Trophoblast cell (in vitro differentiated cells and primary cell): ENCODE results near the gene EGR4.

Experiments
- DNase-seq, 2 donors: peaks; one replicate each; pipeline ENCODE4 v3.0.0-alpha.2; 2016
- H2AFZ ChIP-seq: 2 replicates; pipeline ENCODE4 v1.6.1; 2013; ENCODE audit warnings: low read length, moderate library complexity, mild to moderate bottlenecking; ENCODE audit not compliant: insufficient read depth, poor library complexity
- H2AK5ac ChIP-seq: 2 replicates; pipeline ENCODE4 v1.6.1; 2013; ENCODE audit warnings: mild to moderate bottlenecking, low read length
- H2BK120ac ChIP-seq: 2 replicates; pipeline ENCODE4 v1.6.1; 2013; ENCODE audit warnings: low read length, mild to moderate bottlenecking, moderate library complexity; ENCODE audit not compliant: insufficient read depth, poor library complexity
- H2BK12ac ChIP-seq: 2 replicates; pipeline ENCODE4 v1.6.1; 2013; ENCODE audit warnings: mild to moderate bottlenecking, low read length, moderate library complexity
- H2BK5ac ChIP-seq: 2 replicates; pipeline ENCODE4 v1.6.1; 2013; ENCODE audit warnings: low read length, low read depth, moderate library complexity, mild to moderate bottlenecking; ENCODE audit not compliant: poor library complexity
- H3K14ac ChIP-seq: 2 replicates; pipeline ENCODE4 v1.6.1; 2013; ENCODE audit warnings: mild to moderate bottlenecking, low read length
- H3K18ac ChIP-seq: 2 replicates; pipeline ENCODE4 v1.6.1; 2013; ENCODE audit warnings: mild to moderate bottlenecking, low read length
- H3K23ac ChIP-seq: 2 replicates; pipeline ENCODE4 v1.6.1; 2013; ENCODE audit warnings: low read length
- H3K27ac ChIP-seq: 2 replicates; pipeline ENCODE4 v1.5.1; 2013; ENCODE audit warnings: low read depth, mild to moderate bottlenecking, inconsistent platforms, low read length, moderate library complexity
- H3K27me3 ChIP-seq: 2 replicates; pipeline ENCODE4 v1.6.1; 2013; ENCODE audit warnings: inconsistent platforms, mild to moderate bottlenecking, low read length, moderate library complexity; ENCODE audit not compliant: insufficient read depth
- H3K36me3 ChIP-seq, 2 experiments: 1 replicate in 1 of 2; 2 replicates in 1 of 2; pipeline ENCODE4 v1.6.1; 2013; ENCODE audit warnings: low read length in 2 of 2, mild to moderate bottlenecking in 2 of 2, moderate library complexity in 1 of 2; ENCODE audit not compliant: insufficient read depth in 2 of 2, control insufficient read depth in 1 of 2
- H3K4ac ChIP-seq: 2 replicates; pipeline ENCODE4 v1.6.1; 2013; ENCODE audit warnings: low read depth, mild to moderate bottlenecking, low read length, moderate library complexity
- H3K4me1 ChIP-seq, 2 experiments: 1 replicate in 1 of 2; 2 replicates in 1 of 2; pipeline ENCODE4 v1.6.1; 2013; ENCODE audit warnings: low read length in 2 of 2, mild to moderate bottlenecking in 2 of 2, moderate library complexity in 1 of 2; ENCODE audit not compliant: insufficient read depth in 2 of 2, control insufficient read depth in 1 of 2
- H3K4me2 ChIP-seq: 2 replicates; pipeline ENCODE4 v1.6.1; 2013; ENCODE audit warnings: inconsistent platforms, mild to moderate bottlenecking, low read length, moderate library complexity
- H3K4me3 ChIP-seq: 2 replicates; pipeline ENCODE4 v1.5.1; 2013; ENCODE audit warnings: mild to moderate bottlenecking, low read depth, low read length, inconsistent platforms
- H3K79me1 ChIP-seq: one replicate; pipeline ENCODE4 v1.6.1; 2013; ENCODE audit warnings: low read length
- H3K79me2 ChIP-seq: 2 replicates; pipeline ENCODE4 v1.6.1; 2013; ENCODE audit warnings: low read length, mild to moderate bottlenecking; ENCODE audit not compliant: control insufficient read depth, insufficient read depth, poor library complexity
- H3K9ac ChIP-seq: 2 replicates; pipeline ENCODE4 v1.6.1; 2013; ENCODE audit warnings: mild to moderate bottlenecking, low read length
- H3K9me3 ChIP-seq: 2 replicates; pipeline ENCODE4 v1.6.1; 2013; ENCODE audit warnings: low read depth, mild to moderate bottlenecking, control low read depth, inconsistent platforms, low read length; ENCODE audit not compliant: insufficient read depth
- H4K12ac ChIP-seq: 2 replicates; pipeline ENCODE4 v1.6.1; 2013; ENCODE audit warnings: low read depth, mild to moderate bottlenecking, low read length, moderate library complexity
- H4K8ac ChIP-seq: 2 replicates; pipeline ENCODE4 v1.6.1; 2013; ENCODE audit warnings: low read depth, mild to moderate bottlenecking, low read length, moderate library complexity
- H4K91ac ChIP-seq: one replicate; pipeline ENCODE4 v1.6.1; 2013; ENCODE audit warnings: low read depth, mild to moderate bottlenecking, low read length, moderate library complexity
- WGBS: extraction: QIAGEN DNeasy Blood & Tissue Kit; methylation state at CpG from one replicate; pipeline ENCODE4 v1.1.7; 2013; ENCODE audit warnings: missing lambda C conversion rate; ENCODE audit not compliant: insufficient read length, insufficient coverage; ENCODE audit errors: extremely low coverage; 5-methylcytosine and 5-hydroxymethylcytosine counted together

EGR4 gene

DNA sequence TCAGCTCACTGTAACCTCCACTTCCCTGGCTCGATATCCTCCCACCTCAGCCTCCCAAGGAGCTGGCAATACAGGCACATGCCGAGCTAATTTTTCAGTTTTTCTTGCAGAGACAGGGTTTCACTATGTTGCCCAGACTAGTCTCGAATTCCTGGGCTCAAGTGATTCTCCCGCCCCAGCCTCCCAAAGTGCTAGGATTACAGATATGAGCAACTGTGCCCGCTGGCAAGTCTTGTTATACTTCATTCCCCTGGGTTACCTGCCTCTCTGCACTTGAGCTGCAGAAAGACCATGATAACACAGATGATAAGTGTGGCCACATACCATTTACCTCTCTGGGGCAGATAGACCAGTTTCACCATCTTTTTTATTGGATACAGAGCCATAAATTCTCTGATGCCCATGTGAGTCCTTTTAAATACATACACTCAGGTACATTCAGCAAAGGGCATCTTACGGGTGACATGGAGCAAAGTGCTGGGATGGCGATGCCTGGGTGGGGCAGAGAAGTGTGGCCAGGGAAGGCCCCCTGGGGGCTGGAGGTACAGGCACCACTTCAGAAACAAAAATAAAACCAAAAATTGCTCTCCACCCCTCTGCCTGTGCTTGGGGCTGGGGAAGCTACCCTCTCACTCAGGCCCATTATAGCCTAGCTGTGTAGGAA lies 38.9 kb downstream of the EGR4 start:
- Histone ChIP-seq H3K9me3 (peaks cover 2% of the 10 kb centered on the region), H3K79me1 (no peaks in the 10 kb centered on the region), H4K8ac (no peak overlapping the region), H3K18ac (no peak overlapping the region), H2BK120ac (no peak overlapping the region), H3K36me3 (peaks cover 35 to 48% of the 10 kb centered on the region in 2 experiments), H3K4me3 (no peak overlapping the region), H3K4me1 (no peaks in the 10 kb centered on the region), H2BK12ac (no peak overlapping the region), H3K27ac (no peak overlapping the region), H3K9ac (no peak overlapping the region), H2AFZ (no peak overlapping the region), H3K79me2 (no peaks in the 10 kb centered on the region), H3K4me2 (no peak overlapping the region), H3K4ac (no peak overlapping the region), H2AK5ac (no peak overlapping the region), H4K91ac (no peak overlapping the region), H2BK5ac (no peak overlapping the region), H3K14ac (no peak overlapping the region), H3K23ac (no peak overlapping the region), H4K12ac (no peak overlapping the region), H3K27me3 (no peaks in the 10 kb centered on the region)
- no CpG with 5 or more reads among the region's 7 CpGs for WGBS
- peak; percentile 72 to 86 for DNase-seq

DNA sequence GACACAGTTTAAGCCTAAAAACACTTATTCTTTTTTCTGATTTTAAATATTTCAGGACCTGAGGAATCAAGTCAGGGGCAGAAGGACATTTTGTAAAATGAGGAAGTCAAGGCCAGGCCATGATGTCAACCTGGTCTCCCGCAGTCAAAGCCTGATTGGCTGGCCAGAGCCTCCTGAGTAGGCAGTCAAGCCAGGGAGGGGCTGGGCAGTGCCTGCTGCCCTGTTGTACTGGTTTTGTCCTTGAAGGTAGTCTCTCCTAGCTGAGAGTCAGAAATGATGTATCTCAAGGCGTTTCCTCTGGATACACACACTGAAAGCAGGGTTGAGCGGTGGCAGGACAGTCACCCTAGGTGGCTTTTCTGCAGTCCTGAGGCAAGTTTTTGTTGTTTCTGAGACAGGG lies 39.4 kb downstream of the EGR4 start:
- Histone ChIP-seq H3K9ac (no peak overlapping the region), H2BK12ac (no peak overlapping the region), H4K8ac (no peak overlapping the region), H3K79me2 (no peaks in the 10 kb centered on the region), H3K36me3 (peaks cover 37 to 54% of the 10 kb centered on the region in 2 experiments), H4K12ac (no peak overlapping the region), H3K9me3 (peaks cover 2% of the 10 kb centered on the region), H3K14ac (no peak overlapping the region), H2BK120ac (no peak overlapping the region), H3K4me2 (no peak overlapping the region), H2BK5ac (no peak overlapping the region), H3K79me1 (no peaks in the 10 kb centered on the region), H2AFZ (no peak overlapping the region), H3K23ac (no peak overlapping the region), H4K91ac (no peak overlapping the region), H3K4ac (no peak overlapping the region), H3K27me3 (no peaks in the 10 kb centered on the region), H2AK5ac (no peak overlapping the region), H3K4me3 (no peak overlapping the region), H3K18ac (no peak overlapping the region), H3K4me1 (no peaks in the 10 kb centered on the region), H3K27ac (no peak overlapping the region)
- no CpG with 5 or more reads among the region's 3 CpGs for whole genome bisulfite sequencing
- DNase-seq, result no peak

DNA sequence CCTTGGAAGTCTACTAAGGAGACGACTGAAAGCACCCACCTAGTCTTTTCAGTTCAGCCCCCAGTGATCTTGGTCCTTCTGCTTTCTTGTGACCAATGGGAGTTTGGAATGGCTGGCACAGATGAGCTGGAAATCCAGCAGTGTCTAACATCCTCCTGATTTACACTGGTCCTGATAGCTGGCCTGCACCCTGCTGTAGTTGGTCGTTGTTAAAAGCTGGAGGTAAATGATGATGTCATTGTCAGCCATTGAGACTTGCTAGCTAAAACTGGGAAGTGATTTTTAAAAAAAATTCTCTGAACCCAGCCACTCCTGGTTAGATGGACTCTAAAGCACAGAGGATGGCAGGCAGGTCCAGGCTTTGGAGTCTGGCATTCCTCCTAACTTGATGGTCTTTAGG lies 39.9 kb downstream of the EGR4 start:
- DNase-seq, result no peak
- Histone ChIP-seq H3K4me1 (no peaks in the 10 kb centered on the region), H3K4me2 (no peak overlapping the region), H3K14ac (no peak overlapping the region), H3K18ac (no peak overlapping the region), H3K9ac (no peak overlapping the region), H2BK120ac (no peak overlapping the region), H3K27me3 (no peaks in the 10 kb centered on the region), H4K12ac (no peak overlapping the region), H3K4me3 (no peak overlapping the region), H2AFZ (no peak overlapping the region), H3K9me3 (peaks cover 2% of the 10 kb centered on the region), H2AK5ac (no peak overlapping the region), H3K79me1 (no peaks in the 10 kb centered on the region), H3K27ac (no peak overlapping the region), H3K4ac (no peak overlapping the region), H3K36me3 (peaks cover 40 to 59% of the 10 kb centered on the region in 2 experiments), H2BK5ac (no peak overlapping the region), H3K79me2 (no peaks in the 10 kb centered on the region), H2BK12ac (no peak overlapping the region), H4K8ac (no peak overlapping the region), H3K23ac (no peak overlapping the region), H4K91ac (no peak overlapping the region)
- WGBS, result no CpG with 5 or more reads among the region's 2 CpGs

DNA sequence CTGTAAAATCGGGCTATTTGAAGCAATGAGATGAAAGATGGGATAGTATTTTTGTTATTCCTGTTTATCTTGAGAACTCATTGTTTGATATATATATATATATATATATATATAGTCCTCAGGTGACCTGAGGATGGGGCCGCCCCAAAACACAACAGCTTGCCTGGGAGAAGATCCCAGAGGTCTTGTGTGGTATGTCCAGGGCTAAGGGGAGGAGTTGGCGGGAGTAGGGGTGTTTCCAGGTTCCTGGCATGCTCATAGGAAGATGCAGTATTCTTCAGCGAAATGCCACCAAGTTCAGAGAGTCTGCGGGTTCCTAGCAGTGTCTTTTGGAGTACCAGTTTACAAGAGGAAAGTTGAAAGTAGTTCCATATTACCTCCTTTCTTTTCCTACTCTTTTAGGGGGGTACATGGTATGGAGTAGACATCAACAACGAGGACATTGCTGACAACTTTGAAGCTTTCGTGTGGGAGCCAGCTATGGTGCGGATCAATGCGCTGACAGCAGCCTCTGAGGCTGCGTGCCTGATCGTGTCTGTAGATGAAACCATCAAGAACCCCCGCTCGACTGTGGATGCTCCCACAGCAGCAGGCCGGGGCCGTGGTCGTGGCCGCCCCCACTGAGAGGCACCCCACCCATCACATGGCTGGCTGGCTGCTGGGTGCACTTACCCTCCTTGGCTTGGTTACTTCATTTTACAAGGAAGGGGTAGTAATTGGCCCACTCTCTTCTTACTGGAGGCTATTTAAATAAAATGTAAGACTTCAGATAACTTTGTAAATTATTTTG lies 40.9 kb downstream of the EGR4 start:
- H2AFZ ChIP-seq, result no peak overlapping the region
- H3K4me2 ChIP-seq, result no peak overlapping the region
- no peak overlapping the region for H4K12ac ChIP-seq
- no peaks in the 10 kb centered on the region for H3K79me1 ChIP-seq
- H3K4me1 ChIP-seq, result no peaks in the 10 kb centered on the region
- H4K91ac ChIP-seq, result no peak overlapping the region
- no peaks in the 10 kb centered on the region for H3K27me3 ChIP-seq
- H3K36me3 ChIP-seq, result peaks cover 46 to 66% of the 10 kb centered on the region in 2 experiments
- no peaks in the 10 kb centered on the region for H3K9me3 ChIP-seq
- no CpG with 5 or more reads among the region's 17 CpGs for WGBS
- no peak overlapping the region for H3K4me3 ChIP-seq
- H3K4ac ChIP-seq, result no peak overlapping the region
- H3K79me2 ChIP-seq, result no peaks in the 10 kb centered on the region
- H2BK120ac ChIP-seq, result no peak overlapping the region
- no peak overlapping the region for H2BK12ac ChIP-seq
- no peak for DNase-seq
- no peak overlapping the region for H3K9ac ChIP-seq
- H4K8ac ChIP-seq, result no peak overlapping the region
- H2BK5ac ChIP-seq, result no peak overlapping the region
- no peak overlapping the region for H3K18ac ChIP-seq
- H3K23ac ChIP-seq, result no peak overlapping the region
- no peak overlapping the region for H2AK5ac ChIP-seq
- no peak overlapping the region for H3K27ac ChIP-seq
- H3K14ac ChIP-seq, result no peak overlapping the region
